ENCODE measurements around the gene RELT.

Gene RELT

GRCh38 chr11:73376160-73376802 lies at the start of gene RELT:
Gene RELT (plus strand): TSS chr11:73376399. CDS start chr11:73389137, 12,738 bp downstream.
- peak; percentile 93 for DNase-seq

- DNase-seq: no peak
These were observed 49.0 kb upstream of the RELT start for GRCh38 chr11:73326929-73327811.

GRCh38 chr11:73327812-73328364 lies 48.3 kb upstream of the RELT start:
- no peak for DNase-seq

DNA sequence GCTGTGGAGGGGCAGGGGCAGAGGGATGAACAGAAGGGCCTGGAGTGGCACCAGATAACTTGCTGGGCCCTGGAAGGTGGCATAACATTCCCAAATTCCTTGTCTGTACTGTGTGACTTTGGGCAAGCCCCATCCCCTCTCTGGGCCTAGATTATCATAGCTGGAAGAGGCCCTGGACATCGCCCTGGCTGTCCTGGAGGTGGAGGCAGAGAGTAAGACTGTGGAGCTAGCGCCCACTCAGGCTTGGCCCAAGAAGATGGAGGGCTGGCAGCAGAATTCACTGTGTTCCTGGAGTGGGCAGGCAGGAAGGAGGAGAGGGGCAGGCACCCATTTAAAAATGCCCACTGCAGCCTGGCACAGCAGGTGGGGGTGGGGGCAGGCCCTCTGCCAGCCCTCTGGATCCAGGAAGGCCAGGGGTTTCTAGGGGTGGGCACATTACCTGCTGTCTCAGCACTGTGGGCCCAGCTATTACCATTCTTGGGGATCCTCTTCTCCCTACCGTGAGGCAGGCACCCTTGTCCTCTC lies 45.6 kb upstream of the RELT start:
- no peak for DNase-seq

- DNase-seq: no peak
These were observed 44.9 kb upstream of the RELT start for GRCh38 chr11:73331138-73331916.

DNA sequence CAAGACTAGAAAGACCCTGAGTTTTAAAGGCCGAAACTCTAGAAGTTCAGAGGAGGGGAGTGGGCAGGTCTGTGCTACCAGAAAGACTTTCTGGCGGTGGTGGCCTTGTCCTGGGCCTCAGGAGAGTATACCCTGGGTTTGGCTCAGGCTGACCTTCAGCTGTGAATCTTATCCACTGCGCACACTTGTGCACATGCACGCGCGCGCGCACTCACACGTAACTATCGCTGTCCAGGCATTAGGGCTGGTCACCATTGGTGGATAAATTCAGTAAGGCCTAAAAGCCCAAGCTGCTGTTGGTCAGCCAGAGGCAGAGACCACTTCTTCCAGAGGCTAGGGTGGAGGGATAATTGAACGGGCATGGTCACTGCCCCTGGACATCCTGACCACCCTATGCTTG lies 43.0 kb upstream of the RELT start:
- no peak for DNase-seq

DNA sequence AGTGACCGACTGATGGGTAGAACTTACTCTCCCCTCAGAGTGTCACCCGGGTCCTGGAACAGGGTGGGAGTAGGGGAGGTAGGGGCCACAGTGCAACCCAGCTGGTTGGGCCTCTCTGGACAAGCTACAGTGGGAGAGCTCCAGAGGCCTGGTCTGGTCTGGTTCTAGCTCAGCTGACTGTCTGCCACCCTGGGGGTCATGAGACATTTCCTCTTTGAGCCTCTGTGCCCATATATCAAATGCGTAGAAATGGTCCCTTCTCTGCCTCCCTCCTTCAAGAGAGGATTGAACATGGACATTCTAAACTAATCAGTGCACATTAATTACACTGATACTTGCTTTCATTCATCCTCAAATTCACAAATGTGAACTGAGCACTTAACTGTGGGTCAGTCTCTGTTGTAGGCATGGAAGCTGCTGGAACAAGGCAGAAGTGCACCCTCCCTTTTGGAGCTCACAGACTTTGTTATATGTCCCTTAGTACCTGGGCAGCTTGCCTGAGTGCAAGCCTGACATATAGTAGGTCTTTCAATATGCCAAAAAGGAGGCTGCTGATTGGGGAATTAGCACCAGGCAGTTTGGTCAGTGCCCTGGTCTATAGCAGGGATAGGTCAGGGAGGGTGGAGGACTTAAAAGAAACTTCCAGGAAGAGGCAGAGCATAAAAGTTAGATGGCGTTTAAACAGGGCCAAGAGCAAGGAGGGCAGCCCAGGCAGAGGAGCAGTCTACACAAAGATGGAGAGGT lies 42.4 kb upstream of the RELT start:
- DNase-seq: no peak

DNA sequence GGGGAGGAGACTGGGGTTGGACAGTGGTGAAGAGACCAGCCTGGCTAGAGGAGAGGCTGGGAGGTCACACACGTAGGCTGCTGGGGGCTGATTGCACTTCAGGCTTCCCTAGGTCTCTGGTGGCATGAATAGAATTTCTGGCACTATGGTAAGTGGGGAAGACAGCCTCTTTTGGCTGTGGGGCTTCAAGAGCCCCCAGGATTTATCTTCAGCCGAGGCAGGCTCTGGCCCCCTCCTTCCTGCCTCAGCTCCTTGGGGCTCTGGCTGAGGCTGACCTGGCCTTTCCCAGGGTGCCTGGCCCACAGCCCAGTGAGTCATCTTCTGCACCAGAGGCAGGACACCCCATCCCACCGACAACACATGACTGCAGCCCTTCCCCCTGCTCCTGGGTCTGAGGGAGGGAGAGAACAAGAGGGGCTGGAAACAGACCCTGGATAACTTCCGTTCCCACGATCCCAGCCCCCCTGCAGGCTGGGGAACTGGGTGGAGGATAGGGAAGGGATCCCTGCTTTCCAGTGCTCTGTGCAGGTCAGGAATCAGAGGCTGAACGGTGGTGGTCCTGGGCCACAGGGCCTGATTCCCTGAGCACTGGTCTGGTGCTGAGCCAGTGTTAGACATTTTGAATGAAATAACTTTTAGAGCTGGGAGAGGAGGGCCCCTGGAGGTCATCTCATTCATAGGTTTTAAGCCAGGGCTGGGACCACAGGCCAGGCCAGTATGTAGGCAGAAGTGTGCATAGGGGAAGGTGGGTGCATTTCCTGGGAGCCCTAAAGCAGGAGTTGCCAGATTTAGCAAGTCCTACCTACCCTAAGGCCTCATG lies 41.6 kb upstream of the RELT start:
- DNase-seq: no peak

DNA sequence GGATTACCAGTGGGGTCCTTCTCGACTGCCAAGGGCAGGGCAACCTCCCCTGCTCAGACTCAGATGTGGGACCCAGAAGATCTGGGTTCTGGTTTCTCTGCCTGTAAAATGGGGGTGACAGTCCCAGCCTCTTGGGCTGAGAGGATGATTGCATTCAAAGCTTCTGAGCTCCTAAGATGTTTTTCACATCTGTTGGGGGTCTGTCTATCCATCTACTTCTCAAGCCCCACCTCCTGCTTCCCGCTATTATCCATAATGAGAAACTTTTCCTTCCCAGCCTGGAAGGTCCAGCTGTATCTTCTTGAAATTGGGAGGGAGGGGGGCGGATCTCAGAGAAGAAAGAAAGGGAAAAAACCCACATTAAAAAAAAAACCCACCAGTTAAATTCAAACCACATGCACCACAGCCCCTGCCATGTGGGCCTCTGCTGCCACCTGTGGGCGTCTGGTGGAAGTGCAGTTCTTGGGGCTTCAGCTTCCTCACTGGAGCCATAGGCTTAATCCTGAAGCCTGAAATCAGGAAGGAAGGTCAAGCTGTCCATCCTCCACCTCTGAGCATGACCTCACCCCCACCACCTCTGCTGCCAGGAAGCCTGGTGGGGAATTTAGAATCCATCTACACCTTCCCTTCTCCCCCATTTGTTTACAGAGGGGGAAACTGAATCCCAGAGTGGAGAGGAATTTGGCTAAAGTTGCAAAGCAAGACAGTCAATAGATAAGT lies 40.8 kb upstream of the RELT start:
- peak; percentile 80 for DNase-seq

GRCh38 chr11:73337846-73338245 lies 38.4 kb upstream of the RELT start:
- no peak for DNase-seq

DNA sequence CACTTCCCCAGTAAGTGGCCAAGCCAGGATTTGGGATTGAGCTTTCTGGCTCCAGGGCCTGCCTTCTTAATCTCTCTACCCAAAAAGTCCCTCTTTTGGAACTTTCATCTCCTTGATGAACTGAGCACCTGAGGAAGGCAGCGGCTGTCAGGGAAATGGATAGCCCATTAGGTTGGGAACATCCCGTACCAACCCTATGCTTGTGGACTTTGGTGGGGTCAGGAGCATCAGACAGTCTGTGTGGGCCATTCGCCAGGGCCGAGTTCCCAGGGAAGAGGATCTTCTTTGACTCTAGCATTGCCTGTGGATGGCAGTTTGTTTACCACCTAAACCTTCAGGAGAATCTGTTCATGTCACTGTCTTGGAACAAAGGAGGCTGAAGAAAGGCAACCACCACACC lies 37.9 kb upstream of the RELT start:
- no peak for DNase-seq

GRCh38 chr11:73340164-73340563 lies 36.0 kb upstream of the RELT start:
- DNase-seq: no peak

DNA sequence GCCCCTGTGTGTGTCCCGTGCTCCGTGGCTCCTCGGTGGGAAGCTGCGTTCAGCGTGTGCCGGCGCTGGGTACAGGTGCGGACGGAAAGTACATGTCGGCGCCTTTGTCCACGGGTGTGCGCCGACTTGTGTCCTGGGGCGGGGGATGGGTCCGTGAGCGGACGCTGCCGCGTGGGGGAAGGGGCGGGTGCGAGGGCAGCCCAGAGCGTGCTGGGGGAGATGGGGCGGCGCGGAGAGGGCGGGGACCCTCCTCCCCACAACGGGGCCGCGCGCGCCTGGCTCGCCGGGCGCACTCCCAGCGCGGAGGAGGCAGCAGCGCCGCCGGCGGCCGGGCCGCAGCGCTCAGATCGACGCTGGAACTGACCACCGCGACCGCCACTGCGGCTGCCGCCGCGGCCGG lies 33.6 kb upstream of the RELT start:
- DNase-seq: no peak

DNA sequence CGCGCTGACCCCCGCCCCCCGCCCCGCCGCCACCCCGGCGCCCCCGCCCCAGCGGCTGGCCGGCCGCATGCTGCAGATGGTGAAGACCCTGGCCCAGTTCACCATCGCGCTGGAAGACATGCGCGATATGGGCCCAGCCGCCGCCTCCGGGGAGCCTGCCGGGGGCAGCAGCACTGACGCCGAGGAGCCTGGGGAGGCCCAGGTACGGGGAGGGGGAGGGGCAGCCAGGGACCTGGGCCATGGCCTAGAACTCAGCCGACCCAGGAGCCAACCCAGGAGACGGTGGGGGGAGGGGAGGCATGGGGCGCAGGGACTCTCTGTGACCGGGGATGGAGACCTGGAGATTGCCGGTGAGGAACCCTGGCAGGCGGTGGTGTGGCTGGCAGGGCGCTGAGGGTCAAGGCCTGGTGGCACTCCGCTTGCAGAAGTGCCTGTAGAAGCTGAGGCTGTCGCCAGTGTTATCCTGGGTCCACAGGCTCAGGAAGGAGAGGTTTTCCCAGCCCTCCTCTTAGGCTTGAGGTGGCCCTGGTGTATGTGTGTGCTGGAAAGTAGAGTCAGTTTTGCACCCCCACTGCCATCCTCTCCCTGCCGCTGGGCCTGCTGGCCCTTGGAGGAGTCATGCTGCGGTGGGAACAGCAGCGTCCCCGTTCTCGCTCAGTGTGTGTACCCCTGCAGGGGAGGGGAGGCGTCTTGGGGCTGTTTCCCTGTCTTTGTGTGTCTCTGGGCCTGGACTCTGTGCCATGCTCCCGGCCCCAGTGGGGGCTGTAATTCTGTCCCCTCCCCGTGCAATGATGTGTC lies 32.9 kb upstream of the RELT start:
- no peak for DNase-seq

GRCh38 chr11:73344191-73344607 lies 32.0 kb upstream of the RELT start:
- no peak for DNase-seq

- DNase-seq: no peak
These were observed 30.6 kb upstream of the RELT start for GRCh38 chr11:73345481-73346160.

DNA sequence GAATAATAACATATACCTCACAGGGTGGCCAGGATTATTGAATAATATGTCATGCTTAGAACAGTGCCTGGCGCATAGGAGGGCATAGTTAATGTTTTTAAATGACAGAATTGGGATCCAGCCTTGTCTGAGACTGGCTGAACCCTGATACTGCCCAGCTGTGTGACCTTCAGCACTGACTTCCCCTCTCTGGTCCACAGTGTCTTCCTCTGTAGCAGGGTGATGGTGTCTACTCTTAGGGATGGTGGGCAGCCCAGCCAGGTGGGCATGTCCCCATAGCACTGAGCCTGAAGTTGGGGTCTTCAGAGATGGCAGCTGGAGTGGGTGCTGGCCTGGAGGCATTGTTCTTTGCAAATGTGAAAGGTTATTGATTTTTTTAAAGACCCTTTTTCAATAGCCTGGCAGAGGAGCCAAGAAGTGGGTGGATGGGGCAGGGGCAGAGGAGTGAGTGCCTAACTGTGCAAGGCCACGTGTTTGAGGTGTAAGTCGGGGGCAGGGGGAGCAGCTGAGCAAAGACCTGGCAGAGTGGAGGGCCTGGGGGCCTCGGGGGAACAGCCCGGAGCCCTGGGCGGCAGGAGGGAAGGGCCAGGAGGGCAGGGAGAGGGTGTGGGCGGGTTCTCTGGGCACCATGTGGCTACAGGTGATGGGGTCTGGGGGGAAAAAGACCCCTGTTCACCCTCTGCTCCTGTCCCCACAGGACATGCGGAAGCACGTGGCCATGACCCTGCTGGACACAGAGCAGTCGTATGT lies 29.8 kb upstream of the RELT start:
- DNase-seq: no peak

- DNase-seq: no peak
These were observed 29.1 kb upstream of the RELT start for GRCh38 chr11:73347067-73347466.

Measured in CD4-positive, alpha-beta T cell treated with Interleukin-6 for 4 hours (primary cell).